ENCODE results near the gene ANKRD13B.

- no peak for TF ChIP-seq POLR2A (IDR thresholded peaks at IDR 0.05; ENCODE audit: low read depth, low read length)
- no peak for TF ChIP-seq POLR2AphosphoS5 (IDR thresholded peaks at IDR 0.05; ENCODE audit: low read depth, low read length)
- no peak for TF ChIP-seq TAF1 (IDR thresholded peaks at IDR 0.05; ENCODE audit: borderline replicate concordance, low read depth, low read length)
These were observed 35.2 kb upstream of the ANKRD13B start for GRCh38 chr17:29557739-29558116.
